GM12873 (cell line): ENCODE results near the gene SLC25A13.

Experiments used
- TF ChIP-seq, protein P1 (sequence below): IDR thresholded peaks from 2 replicates; pipeline ENCODE4 v1.5.1; 2012; ENCODE audit warnings: low read depth, mild to moderate bottlenecking, moderate library complexity, low read length, control low read depth; ENCODE audit not compliant: insufficient read depth; ENCODE audit errors: missing control alignments

SLC25A13 gene

DNA sequence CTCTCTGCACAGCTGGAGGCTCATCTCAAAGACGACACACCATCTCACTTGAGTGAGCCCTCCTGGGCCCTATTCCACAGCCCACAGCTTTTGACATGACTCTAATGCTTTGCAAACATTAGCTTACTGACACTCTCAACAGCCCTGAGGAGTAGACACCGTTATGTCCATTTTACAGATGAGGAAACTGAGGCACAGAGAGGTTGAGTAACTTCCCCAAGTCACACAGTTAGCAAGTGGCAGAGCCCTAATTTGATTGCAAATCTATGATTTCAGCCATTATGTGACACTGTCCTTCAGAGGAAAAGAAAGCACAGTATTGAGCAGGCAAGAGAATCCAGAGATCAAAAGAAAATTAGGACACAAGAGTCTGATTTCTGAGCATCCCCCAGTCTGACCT is 16.0 kb downstream of the SLC25A13 start:
- TF ChIP-seq, protein P1, sequence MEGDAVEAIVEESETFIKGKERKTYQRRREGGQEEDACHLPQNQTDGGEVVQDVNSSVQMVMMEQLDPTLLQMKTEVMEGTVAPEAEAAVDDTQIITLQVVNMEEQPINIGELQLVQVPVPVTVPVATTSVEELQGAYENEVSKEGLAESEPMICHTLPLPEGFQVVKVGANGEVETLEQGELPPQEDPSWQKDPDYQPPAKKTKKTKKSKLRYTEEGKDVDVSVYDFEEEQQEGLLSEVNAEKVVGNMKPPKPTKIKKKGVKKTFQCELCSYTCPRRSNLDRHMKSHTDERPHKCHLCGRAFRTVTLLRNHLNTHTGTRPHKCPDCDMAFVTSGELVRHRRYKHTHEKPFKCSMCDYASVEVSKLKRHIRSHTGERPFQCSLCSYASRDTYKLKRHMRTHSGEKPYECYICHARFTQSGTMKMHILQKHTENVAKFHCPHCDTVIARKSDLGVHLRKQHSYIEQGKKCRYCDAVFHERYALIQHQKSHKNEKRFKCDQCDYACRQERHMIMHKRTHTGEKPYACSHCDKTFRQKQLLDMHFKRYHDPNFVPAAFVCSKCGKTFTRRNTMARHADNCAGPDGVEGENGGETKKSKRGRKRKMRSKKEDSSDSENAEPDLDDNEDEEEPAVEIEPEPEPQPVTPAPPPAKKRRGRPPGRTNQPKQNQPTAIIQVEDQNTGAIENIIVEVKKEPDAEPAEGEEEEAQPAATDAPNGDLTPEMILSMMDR = no peak

DNA sequence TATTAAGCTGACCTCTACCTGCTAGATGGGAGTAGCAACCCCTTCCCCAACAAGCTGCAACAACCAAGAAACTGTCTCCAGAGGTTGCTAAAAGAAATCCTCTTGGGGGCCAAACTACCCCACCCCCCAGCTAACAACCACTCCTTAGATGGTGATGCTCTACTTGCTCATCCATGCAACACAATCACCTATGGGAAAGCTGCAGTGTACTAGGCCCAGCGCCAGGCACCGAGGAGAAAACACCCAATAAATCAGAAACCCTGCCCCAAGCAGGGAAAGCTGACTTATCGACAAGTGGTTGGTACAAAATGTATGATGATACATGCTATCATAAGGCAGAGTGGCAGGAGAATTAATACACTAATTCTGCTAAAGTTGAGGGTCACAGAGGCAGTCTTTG is 17.3 kb downstream of the SLC25A13 start:
- TF ChIP-seq, protein P1 = no peak

DNA sequence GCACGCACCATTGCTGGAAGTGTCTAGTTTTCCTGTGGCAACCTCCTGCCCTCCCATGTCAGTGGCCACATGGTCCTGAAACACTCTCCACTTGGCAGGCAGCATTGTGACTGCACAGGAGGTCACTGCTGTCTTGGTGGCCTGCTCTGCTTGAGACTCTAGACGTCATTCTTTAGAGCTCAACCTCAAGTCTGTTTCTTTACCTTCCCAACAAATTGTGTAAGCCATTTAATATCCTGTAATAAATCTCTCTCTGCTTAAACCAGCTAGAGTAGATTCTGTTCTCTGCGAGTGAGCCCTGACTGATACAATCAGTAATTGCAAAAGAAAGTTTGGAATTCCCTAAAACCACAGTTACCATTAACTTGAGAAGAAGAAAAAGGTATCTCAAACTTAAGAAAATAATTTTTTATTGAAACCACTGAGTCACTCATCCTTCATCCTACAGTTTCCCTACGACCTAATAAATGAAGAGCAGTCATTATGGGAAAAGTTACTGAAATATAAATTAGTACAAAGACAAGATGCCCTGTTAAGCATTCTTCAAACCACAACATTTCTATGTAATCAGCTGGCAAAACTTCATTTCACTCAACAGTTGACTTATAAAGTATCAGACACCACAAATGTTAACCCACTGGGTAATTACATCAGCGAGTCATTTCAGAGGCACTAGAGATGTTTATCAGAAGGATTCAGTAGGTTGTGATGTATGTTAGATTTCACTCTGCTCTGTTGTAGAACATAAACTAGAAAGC is 18.0 kb downstream of the SLC25A13 start:
- TF ChIP-seq, protein P1 = no peak

DNA sequence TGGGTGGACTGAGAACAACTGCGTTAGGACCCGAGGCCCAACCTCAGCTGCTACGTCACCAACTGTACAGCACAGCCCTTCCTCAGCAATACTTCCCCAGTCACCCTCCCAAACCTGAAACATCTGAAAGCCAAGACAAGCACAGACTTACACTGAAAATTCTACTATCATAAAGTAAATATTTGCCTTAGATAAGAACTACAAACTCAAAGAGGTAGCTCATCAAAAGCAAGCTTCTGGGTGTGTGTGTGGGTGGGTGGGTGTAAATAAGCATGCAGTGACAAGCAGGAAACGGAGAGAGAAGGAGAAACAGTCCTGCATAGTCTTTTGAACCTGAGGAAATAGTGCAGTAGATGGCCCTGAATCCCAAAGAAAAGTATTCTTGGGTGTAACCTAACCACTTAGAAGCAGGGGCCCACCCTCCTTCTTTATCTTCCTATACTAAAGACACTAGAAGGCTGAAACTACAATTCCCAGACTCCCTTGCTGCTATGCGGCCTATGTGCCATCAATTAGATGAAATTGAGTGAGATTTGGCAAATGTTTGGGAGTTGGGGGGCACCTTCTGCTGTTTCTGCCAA is 18.7 kb downstream of the SLC25A13 start:
- TF ChIP-seq, protein P1 = no peak

DNA sequence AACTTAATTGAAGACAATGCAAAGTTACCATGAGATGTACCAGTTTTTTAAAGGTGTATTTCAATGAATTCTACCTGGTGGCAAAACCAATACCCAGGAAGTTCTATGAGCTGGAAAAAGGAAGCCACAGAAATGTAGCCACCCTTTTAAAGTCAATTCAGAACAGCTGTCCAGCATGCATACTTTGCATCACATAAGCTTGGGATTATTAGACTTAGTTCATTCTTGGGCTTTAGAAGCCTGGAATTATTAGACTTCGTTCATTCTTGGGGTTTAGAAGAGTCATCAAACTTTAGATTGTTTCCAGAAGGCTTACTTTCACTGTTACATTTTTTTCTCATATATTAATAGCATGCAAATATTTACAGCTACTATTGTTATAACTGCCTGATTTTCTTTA is 20.9 kb downstream of the SLC25A13 start:
- TF ChIP-seq, protein P1 = no peak

DNA sequence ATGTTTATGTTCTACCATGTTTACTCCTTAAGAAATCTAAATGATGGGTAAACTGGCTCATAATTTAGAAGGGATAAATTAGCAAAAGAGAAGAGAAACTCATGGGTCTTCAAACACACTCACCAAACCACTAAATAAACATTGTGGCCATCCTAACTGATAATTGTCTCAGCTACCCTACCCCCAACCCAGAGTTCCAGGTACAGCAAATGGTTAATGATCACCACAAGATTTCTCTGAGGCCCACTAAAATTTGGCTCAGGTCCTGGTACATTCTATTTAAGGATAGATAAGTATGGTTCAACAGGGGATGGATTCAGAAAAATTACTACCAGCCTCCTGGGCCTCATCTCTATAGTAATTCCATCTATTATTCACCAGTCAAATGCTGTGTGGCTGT is 21.4 kb downstream of the SLC25A13 start:
- TF ChIP-seq, protein P1 = no peak

DNA sequence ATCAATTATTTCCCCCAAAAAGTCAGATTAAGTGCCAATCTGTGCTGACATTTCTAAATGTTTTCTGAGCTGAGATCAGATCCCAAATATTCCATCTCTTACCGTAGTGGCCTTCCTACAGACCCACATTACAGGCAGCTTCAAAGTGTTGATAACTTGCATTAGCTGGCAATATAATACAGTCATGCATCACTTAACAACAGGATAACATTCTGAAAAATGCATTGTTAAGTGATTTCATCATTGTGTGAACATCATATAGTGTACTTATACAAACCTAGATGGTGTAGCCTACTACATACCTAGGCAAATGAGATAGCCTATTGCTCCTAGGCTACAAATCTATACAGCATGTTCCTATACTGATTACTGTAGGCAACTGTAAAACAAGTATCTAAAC is 22.4 kb downstream of the SLC25A13 start:
- TF ChIP-seq, protein P1 = no peak
